NCI-H128 (cell line): ENCODE measurements around the gene PIKFYVE.
"Not testable (repeated sequence)": the region's sequence is repeated elsewhere in the genome, so short reads cannot be mapped to it uniquely, and the experiment has no call there.

ENCODE experiments used
- DNase-seq: peaks from one replicate; lab custom pipeline; 2025; ENCODE audit not compliant: unreplicated experiment; lab: John Stamatoyannopoulos, UW

Gene PIKFYVE

GRCh38 chr2:208359632-208359986 is 93.6 kb downstream of the PIKFYVE start:
- DNase-seq: no peak

DNA sequence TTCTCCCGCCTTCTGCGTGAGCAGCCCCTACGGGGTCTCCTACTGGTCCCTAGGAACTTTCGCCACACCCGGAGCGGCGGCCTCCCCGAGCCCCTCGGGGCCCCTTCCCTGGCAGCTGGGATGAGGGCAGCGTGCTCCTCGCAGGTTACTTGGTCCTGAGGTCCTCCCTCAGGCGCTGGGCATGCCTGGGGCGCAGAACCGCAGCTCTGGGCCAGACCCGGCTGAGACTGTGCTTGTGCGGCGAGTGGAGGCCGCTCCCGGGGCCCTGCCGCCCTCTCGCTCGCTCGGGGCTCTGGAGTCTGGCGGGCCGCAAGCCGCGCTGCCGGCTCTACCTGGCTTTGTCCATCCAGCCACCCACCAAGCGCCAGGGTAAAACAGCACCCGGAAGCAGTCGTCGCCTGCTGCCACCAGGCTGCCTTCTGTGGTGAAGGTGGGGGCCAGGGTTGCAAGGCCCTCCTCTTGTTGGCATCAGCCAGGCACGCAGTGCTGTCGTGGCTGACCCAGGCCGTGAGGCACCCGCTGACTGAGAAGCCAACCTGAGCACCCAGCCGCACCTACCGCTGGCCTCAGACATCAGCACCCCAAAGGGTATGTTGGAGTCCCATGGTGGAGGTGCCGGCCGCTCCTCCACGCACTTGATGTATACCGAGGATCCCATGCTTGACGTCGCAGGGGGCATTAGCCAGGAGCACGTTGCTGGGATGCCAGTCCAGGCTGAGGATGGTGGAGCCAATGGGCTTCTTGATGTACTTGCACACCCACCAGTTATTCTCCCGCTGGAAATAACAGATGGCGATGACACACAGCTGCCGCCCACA is 94.4 kb downstream of the PIKFYVE start:
- DNase-seq: no peak

DNA sequence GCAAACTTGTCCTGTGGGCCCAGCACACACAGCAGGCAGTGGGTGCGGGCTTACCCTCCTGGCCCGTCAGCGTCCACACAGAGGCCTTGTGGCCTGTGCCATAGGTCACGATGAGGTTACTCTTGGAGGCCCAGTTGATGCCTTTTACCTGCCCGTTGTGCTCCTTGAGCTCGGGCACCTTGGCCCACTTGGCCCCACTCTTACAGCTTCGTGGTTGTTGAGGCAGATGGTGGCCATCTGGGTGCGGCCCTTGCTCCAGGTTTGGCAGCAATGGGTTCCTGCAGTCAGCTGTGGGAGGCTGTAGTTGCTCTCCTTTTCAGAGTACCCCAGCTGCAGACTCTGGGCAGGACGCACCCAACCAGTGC is 95.0 kb downstream of the PIKFYVE start:
- DNase-seq: no peak

GRCh38 chr2:208363485-208363884 is 97.4 kb downstream of the PIKFYVE start:
- no peak for DNase-seq

DNA sequence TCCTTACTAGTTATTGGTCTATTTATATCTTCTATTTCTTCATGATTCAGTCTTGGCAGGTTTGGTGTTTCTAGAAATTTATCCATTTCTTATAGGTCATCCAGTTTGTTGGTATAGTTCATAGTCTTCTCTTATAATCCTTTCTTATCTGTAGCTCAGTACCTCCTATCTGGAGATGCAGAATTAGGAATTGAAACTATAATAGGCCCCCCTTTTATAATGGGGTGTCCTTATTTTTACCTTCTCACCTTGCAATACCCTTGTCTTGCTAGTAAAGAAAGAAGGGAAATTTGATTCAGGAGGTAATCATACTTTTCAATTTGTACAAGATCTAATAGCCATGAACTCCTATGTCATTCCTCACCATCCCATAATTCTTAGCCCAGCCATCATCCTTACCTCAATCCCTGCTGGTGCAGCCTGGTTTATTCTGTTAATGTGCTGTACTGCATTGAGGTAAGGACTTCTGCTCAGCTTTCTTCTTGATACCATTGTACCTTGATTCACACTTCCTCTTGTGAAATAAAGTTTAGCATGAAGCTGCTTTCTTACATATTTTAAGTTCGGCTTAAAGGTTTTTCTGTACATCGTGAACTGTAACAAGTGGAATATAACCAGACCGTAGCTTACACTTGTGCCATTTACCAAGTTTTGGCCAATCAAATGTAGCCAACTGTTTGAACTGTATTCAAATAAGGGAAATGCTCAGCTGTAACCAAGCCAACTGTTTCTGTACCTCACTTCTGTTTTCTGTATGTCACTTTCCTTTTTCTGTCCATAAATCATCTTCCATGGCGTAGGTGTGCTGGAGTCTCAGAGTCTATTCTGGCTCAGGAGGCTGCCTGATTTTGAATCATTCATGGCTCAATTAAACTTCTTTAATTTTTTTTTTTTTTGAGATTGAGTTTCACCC is 100.4 kb downstream of the PIKFYVE start:
- no peak for DNase-seq

GRCh38 chr2:208369091-208369490 is 103.0 kb downstream of the PIKFYVE start:
- DNase-seq: no peak

DNA sequence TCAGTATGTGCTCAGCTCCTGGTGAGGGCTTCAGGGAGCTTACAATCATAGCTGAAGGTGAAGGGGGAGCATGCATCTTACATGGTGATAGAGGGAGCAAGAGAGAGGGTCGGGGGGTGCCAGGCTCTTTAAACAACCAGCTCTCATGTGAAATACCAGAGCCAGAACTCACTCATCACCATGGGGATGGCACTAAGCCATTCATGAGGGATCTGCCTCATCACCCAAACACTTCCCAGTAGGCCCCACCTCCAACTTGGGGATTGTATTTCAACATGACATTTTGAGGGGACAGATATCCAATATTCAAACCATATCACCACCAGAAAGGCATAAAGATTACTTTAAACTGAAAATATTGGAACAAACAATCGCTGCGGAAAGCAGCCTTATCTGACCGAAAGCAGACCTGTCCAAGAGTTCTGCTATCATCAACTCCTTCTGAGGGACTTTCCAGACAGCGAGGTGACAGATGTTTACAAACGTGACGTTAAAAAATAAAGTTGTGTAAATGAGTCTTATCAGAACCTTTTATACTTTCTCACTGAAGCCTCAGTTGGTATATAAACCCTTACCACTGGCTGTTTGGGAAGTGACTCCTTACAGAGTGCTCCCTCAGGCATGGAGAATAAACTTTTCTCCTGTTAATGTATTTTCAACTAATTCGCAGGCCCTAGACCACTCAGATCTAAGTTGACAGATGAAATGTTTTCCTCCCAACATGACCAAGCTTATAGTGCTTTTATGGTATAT is 105.0 kb downstream of the PIKFYVE start:
- DNase-seq: no peak

DNA sequence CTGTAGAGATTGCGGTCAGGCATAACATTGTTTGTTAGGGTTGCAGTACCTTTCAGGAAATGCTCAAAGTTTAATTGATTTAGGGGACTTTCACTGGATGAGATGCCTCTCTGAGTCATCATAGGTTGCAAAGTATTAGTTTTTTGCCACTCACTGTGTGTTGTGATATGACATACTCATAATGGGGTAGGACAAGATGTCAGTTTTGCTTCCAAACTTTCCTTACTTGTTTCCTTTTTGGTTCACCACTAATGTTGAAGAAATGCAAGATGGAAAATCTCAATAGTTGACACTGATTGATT is 105.5 kb downstream of the PIKFYVE start:
- no peak for DNase-seq

GRCh38 chr2:208373460-208374089 is 107.5 kb downstream of the PIKFYVE start:
- no peak for DNase-seq

DNA sequence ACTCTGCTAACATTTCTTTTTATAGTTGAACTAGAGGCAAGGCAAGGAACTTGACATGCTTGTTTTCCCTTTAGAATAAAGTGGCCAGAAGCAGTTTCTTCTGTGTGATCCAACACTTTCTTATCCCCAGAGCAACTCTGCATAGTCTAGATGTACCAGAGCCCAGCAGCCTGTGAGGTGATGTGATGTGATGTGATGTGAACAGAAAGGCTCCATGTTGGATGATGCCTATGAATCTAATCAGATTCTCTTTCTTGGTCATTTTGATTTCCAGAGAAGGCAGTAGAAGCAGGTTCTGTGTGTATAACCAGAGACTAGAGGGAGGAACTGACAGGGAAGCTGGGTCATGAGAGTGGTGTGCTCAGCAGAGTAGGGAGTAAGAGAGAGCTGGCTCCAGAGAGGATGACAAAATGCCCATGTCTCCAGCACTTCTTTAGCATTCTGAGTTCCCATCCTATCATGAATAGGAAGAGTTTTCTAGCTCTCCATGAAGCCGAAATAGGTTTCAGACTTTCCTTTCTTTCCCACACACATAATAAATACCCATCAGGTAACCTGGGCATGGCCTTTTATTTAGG is 109.5 kb downstream of the PIKFYVE start:
- no peak for DNase-seq

GRCh38 chr2:208377344-208377860 is 111.3 kb downstream of the PIKFYVE start:
- DNase-seq: not testable (repeated sequence)

DNA sequence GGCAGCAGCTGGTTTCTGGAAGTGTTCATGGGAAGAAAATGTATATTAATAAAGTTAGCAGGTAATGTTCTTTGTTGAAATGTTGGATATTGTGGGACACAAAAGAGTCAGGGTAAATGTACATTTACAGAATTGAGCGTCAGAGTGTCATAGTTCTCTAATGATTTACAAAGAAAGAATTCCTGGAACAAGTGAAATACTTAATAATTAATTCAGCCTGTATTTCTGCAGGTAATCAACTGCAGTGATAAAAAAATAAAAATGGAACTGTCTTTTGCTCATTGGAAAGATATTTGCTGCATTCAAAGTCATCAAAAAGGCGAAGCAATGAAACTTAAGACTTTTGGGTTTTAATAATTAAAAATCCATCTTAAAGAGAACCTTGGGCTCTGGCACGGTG is 113.1 kb downstream of the PIKFYVE start:
- DNase-seq: no peak

- no peak for DNase-seq
These were observed 118.6 kb downstream of the PIKFYVE start for GRCh38 chr2:208384637-208385036.

DNA sequence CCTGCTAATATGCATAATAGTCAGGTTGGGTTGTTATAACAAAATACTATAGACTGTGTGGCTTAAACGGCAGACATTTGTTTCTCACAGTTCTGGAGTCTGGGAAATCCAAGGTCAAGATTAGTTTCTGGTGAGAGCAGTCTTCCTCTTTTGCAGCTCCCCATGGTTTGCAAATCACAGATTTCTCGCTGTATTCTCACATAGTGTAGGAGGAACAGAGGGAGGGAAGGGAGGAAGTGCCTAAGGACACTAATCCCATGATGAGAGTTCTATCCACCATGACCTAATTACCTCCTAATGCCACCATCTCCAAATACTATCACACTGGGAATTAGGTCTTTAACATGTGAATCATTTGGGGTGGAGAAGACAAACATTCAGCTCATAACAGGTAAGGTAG is 120.5 kb downstream of the PIKFYVE start:
- DNase-seq: no peak

GRCh38 chr2:208389940-208390339 is 123.9 kb downstream of the PIKFYVE start:
- no peak for DNase-seq

GRCh38 chr2:208392300-208392699 is 126.2 kb downstream of the PIKFYVE start:
- no peak for DNase-seq

- not testable (repeated sequence) for DNase-seq
These were observed 130.7 kb downstream of the PIKFYVE start for GRCh38 chr2:208396796-208397195.

DNA sequence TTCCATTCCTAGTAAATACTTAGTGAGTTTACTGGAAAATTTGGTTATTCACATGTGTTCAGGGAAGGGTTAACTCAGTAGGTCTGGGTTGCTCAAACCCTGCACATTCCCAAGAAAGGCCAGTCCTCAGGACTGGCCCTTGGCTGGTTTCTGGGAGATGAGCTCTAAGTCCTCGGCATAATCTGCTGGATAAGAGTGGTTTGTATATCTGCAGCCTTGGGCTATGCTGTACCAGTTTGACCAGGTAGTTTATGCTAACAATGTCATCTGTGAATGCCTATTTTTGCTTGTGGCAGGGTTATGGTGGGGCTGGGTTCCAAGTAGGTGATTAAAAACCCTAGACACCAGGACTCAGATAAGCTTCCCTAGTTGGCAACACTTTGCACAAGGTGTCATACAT is 133.1 kb downstream of the PIKFYVE start:
- no peak for DNase-seq

DNA sequence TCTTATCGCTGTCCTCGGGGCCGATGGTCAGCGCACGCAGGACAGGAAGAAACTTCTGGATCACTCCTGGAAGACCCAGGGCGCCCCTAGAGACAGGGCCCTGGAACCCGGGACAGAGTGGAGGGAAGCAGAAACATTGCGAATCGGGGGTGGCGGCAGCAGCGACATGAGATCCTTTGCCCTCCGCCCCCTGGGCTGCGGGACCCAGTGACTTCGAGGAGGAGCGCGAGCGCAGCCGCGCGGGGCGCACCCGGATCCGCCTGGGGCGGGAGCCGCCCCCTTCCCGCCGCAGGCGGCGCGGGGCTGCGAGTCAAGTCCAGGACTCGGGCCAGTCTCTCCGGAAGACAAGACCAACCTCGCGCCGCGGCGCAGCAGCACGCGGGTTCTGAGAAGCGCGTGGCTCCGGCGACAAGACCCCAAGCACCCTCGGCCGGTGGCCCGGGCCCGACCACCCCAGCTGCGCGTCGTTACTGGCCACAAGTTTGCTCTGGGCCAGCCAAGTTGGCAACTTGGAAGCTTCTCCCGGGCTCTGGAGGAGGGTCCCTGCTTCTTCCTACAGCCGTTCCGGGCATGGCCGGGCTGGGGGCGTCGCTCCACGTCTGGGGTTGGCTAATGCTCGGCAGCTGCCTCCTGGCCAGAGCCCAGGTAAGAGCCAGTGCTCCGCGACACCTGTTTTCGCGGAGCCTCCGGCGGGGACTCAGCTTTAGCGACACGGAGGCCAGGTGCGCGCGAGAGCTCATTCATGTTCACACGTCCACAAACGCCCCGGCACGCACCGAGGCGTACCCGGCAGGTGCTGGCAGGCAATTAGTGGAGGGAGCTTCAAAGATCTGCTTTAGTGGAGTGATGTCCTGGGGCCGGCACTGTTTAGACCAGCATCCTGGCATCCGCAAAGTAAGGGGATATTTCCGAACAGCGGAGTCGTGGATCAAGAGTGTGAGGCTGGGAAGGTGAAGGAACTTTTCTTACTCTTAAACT is 140.7 kb downstream of the PIKFYVE start, which contains the start of gene PTH2R:
TSS of gene PTH2R (plus strand) at position 319 of the 978 bp plus-strand sequence. CDS start at position 571, 252 bp downstream.
- peak; percentile 61 for DNase-seq
